GM12878 (cell line): ENCODE data around the gene PPP1R27.
A peak's percentile ranks its signal among the peaks of the same experiment; 100 is the strongest.

Source experiments
- ATF2 ChIP-seq: IDR thresholded peaks from 2 replicates; pipeline ENCODE4 v1.6.1; 2012; ENCODE audit warnings: low read length, inconsistent platforms
- CEBPB ChIP-seq, 2 experiments: fragments of 150-350 bp in 1 of 2; IDR thresholded peaks; 2 replicates each; pipeline ENCODE4 v1.6.1; 2012 to 2014; ENCODE audit warnings: low read depth in 2 of 2, low read length in 2 of 2, borderline replicate concordance in 1 of 2, inconsistent platforms in 1 of 2
- CTCF ChIP-seq, 3 experiments: IDR thresholded peaks in 2 of 3; conservative IDR thresholded peaks in 1 of 3; 2 replicates each; pipeline ENCODE4 v1.5.1; 2011; ENCODE audit warnings: low read depth in 3 of 3, low read length in 3 of 3, mild to moderate bottlenecking in 3 of 3, control low read depth in 2 of 3, moderate library complexity in 2 of 3, inconsistent platforms in 1 of 3, mixed read lengths in 1 of 3; ENCODE audit not compliant: control insufficient read depth in 2 of 3, insufficient read depth in 1 of 3; ENCODE audit errors: extremely low read depth in 1 of 3
- GATAD2B ChIP-seq: fragments of 450-650 bp; conservative IDR thresholded peaks from 2 replicates; pipeline ENCODE4 v1.6.1; 2017; ENCODE audit warnings: low read depth, mild to moderate bottlenecking, moderate library complexity
- NBN ChIP-seq: fragments of 450-650 bp; IDR thresholded peaks from 2 replicates; pipeline ENCODE4 v1.6.1; 2016
- NFYB ChIP-seq: IDR thresholded peaks from 2 replicates; pipeline ENCODE4 v1.6.1; 2011; ENCODE audit warnings: low read depth, mild to moderate bottlenecking, low read length, improper control_type of control experiment, moderate library complexity; ENCODE audit not compliant: insufficient read depth
- POLR2AphosphoS5 ChIP-seq: IDR thresholded peaks from 2 replicates; pipeline ENCODE4 v1.6.1; 2011; ENCODE audit warnings: mild to moderate bottlenecking, low read length, inconsistent platforms
- RBBP5 ChIP-seq: fragments of 200-600 bp; sonication (generic); conservative IDR thresholded peaks from 2 replicates; pipeline ENCODE4 v1.6.1; 2016
- SUPT20H ChIP-seq: IDR thresholded peaks from 2 replicates; pipeline ENCODE4 v1.6.1; 2011; ENCODE audit warnings: low read depth, mild to moderate bottlenecking, low read length, moderate library complexity, borderline replicate concordance; ENCODE audit not compliant: control insufficient read depth
- TCF3 ChIP-seq: IDR thresholded peaks from 2 replicates; pipeline ENCODE4 v1.6.1; 2012; ENCODE audit warnings: low read depth, mild to moderate bottlenecking, low read length, borderline replicate concordance; ENCODE audit not compliant: insufficient read depth
- ZZZ3 ChIP-seq: IDR thresholded peaks from 2 replicates; pipeline ENCODE4 v1.6.1; 2011; ENCODE audit warnings: low read depth; ENCODE audit not compliant: control insufficient read depth, insufficient read length
- TF ChIP-seq, protein P1 (sequence below): IDR thresholded peaks from 2 replicates; pipeline ENCODE4 v1.6.1; 2011; ENCODE audit warnings: borderline replicate concordance, low read depth, mild to moderate bottlenecking, moderate library complexity, mixed read lengths, low read length; ENCODE audit not compliant: insufficient read depth; ENCODE audit errors: extremely low read length
- TF ChIP-seq, protein P2 (sequence below): IDR thresholded peaks from 2 replicates; pipeline ENCODE4 v1.6.1; 2011; ENCODE audit warnings: low read depth, low read length, improper control_type of control experiment, borderline replicate concordance
- TF ChIP-seq, protein P3 (sequence below): fragments of 450-650 bp; IDR thresholded peaks from 2 replicates; pipeline ENCODE4 v1.6.1; 2016; ENCODE audit warnings: mild to moderate bottlenecking, moderate library complexity, borderline replicate concordance

GRCh38 chr17:81868674-81869220 is 33.9 kb upstream of the PPP1R27 start:
- TF ChIP-seq CEBPB (IDR thresholded peaks at IDR 0.05; ENCODE audit: borderline replicate concordance in 1 of 2, low read depth in 2 of 2, low read length in 2 of 2) (no peak), SUPT20H (no peak), CTCF (IDR thresholded peaks at IDR 0.05 in 2 of 3, conservative IDR thresholded peaks at IDR 0.05 in 1 of 3; ENCODE audit: control insufficient read depth in 2 of 3, extremely low read depth in 1 of 3, insufficient read depth in 1 of 3, low read depth in 3 of 3, low read length in 3 of 3) (no peak), NBN (no peak), RBBP5 (no peak), GATAD2B (no peak), ATF2 (no peak), NFYB (no peak), POLR2AphosphoS5 (peak; percentile 51), ZZZ3 (no peak), TCF3 (no peak)
- TF ChIP-seq, protein P1, sequence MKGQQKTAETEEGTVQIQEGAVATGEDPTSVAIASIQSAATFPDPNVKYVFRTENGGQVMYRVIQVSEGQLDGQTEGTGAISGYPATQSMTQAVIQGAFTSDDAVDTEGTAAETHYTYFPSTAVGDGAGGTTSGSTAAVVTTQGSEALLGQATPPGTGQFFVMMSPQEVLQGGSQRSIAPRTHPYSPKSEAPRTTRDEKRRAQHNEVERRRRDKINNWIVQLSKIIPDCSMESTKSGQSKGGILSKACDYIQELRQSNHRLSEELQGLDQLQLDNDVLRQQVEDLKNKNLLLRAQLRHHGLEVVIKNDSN = no peak
- TF ChIP-seq, protein P2, sequence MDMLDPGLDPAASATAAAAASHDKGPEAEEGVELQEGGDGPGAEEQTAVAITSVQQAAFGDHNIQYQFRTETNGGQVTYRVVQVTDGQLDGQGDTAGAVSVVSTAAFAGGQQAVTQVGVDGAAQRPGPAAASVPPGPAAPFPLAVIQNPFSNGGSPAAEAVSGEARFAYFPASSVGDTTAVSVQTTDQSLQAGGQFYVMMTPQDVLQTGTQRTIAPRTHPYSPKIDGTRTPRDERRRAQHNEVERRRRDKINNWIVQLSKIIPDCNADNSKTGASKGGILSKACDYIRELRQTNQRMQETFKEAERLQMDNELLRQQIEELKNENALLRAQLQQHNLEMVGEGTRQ = no peak
- TF ChIP-seq, protein P3, sequence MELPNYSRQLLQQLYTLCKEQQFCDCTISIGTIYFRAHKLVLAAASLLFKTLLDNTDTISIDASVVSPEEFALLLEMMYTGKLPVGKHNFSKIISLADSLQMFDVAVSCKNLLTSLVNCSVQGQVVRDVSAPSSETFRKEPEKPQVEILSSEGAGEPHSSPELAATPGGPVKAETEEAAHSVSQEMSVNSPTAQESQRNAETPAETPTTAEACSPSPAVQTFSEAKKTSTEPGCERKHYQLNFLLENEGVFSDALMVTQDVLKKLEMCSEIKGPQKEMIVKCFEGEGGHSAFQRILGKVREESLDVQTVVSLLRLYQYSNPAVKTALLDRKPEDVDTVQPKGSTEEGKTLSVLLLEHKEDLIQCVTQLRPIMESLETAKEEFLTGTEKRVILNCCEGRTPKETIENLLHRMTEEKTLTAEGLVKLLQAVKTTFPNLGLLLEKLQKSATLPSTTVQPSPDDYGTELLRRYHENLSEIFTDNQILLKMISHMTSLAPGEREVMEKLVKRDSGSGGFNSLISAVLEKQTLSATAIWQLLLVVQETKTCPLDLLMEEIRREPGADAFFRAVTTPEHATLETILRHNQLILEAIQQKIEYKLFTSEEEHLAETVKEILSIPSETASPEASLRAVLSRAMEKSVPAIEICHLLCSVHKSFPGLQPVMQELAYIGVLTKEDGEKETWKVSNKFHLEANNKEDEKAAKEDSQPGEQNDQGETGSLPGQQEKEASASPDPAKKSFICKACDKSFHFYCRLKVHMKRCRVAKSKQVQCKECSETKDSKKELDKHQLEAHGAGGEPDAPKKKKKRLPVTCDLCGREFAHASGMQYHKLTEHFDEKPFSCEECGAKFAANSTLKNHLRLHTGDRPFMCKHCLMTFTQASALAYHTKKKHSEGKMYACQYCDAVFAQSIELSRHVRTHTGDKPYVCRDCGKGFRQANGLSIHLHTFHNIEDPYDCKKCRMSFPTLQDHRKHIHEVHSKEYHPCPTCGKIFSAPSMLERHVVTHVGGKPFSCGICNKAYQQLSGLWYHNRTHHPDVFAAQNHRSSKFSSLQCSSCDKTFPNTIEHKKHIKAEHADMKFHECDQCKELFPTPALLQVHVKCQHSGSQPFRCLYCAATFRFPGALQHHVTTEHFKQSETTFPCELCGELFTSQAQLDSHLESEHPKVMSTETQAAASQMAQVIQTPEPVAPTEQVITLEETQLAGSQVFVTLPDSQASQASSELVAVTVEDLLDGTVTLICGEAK = no peak
